ENCODE results near the gene VWA2. TPM values are rescaled to one million over a fixed set of nuclear protein-coding genes. Genes with fewer than 3 reads are reported as not detected.

The VWA2 gene
- total and polyA plus RNA-seq, 2 donors (not counting 3 experiments of a cell fraction or from before 2014, with no cell fraction given), result not detected

- no peak for TF ChIP-seq JUN (IDR thresholded peaks at IDR 0.05; ENCODE audit: borderline replicate concordance, insufficient read depth, insufficient read length, low read depth)
- no peak for TF ChIP-seq GATA2 (IDR thresholded peaks at IDR 0.05; ENCODE audit: insufficient read depth, insufficient read length, low read depth, low read length)
- TF ChIP-seq FOS (IDR thresholded peaks at IDR 0.05; ENCODE audit: borderline replicate concordance, insufficient read depth, low read length), result no peak
- TF ChIP-seq, protein P1, sequence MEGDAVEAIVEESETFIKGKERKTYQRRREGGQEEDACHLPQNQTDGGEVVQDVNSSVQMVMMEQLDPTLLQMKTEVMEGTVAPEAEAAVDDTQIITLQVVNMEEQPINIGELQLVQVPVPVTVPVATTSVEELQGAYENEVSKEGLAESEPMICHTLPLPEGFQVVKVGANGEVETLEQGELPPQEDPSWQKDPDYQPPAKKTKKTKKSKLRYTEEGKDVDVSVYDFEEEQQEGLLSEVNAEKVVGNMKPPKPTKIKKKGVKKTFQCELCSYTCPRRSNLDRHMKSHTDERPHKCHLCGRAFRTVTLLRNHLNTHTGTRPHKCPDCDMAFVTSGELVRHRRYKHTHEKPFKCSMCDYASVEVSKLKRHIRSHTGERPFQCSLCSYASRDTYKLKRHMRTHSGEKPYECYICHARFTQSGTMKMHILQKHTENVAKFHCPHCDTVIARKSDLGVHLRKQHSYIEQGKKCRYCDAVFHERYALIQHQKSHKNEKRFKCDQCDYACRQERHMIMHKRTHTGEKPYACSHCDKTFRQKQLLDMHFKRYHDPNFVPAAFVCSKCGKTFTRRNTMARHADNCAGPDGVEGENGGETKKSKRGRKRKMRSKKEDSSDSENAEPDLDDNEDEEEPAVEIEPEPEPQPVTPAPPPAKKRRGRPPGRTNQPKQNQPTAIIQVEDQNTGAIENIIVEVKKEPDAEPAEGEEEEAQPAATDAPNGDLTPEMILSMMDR (IDR thresholded peaks at IDR 0.05; ENCODE audit: extremely low read depth in 1 of 2, insufficient read depth in 1 of 2, low read depth in 1 of 2, low read length in 2 of 2), result no peak
- H3K4me3 ChIP-seq (replicated peaks in 1 of 3; ENCODE audit: insufficient read depth in 1 of 3, low read depth in 1 of 3, low read length in 3 of 3), result no peak overlapping the region
- no peaks in the 10 kb centered on the region for H3K9me3 ChIP-seq (replicated peaks; ENCODE audit: control insufficient read depth, insufficient read depth, low read length)
- no TSS peak for BruUV-seq (replicated peaks)
- H3K27ac ChIP-seq (ENCODE audit: insufficient read depth, low read depth, low read length), result no peak overlapping the region
- FAIRE-seq (no peak), DNase-seq (ENCODE audit: low read depth, low spot score) (no peak)
- dilution Hi-C loops (cut with MboI; ENCODE audit: extremely low pct_ligation_motif_present, low sequenced_read_pairs) (no loop called here), intact Hi-C loops (cut with micrococcal nuclease) (no loop called here)
- no peak overlapping the region for H3K4me2 ChIP-seq (ENCODE audit: insufficient read depth, low read length)
- H2AFZ ChIP-seq (ENCODE audit: low read depth, low read length), result no peak overlapping the region
- H3K36me3 ChIP-seq (ENCODE audit: control insufficient read depth in 2 of 2, extremely low read depth in 1 of 2, insufficient read depth in 2 of 2, low read length in 2 of 2), result no peaks in the 10 kb centered on the region
- no peaks in the 10 kb centered on the region for H4K20me1 ChIP-seq (replicated peaks; ENCODE audit: control insufficient read depth, extremely low read depth, insufficient read depth, low read length)
- no peak overlapping the region for H3K9ac ChIP-seq (replicated peaks; ENCODE audit: extremely low read depth, insufficient read depth, low read length)
- peaks cover 0 to 7% of the 10 kb centered on the region in 2 experiments for H3K27me3 ChIP-seq (ENCODE audit: control insufficient read depth in 2 of 2, insufficient read depth in 2 of 2, low read length in 2 of 2)
- POLR2A ChIA-PET, result no interaction called here
- no peaks in the 10 kb centered on the region for H3K9me1 ChIP-seq (replicated peaks; ENCODE audit: control insufficient read depth, extremely low read depth, insufficient read depth, low read length)
- CTCF ChIA-PET, result interaction anchor here (3.2 kb wide), 1 partner anchor 23 kb away, joined by 9 read pairs; no protein-coding TSS in a partner anchor
- no peaks in the 10 kb centered on the region for H3K4me1 ChIP-seq (ENCODE audit: control insufficient read depth, extremely low read depth, insufficient read depth, low read length)
- no peaks in the 10 kb centered on the region for H3K79me2 ChIP-seq (ENCODE audit: control insufficient read depth, insufficient read depth, low read length)
These were observed 42.4 kb downstream of the VWA2 start for GRCh38 chr10:114281461-114281860.

- Histone ChIP-seq H2AFZ (ENCODE audit: low read depth, low read length) (no peak overlapping the region), H3K27ac (ENCODE audit: insufficient read depth, low read depth, low read length) (no peak overlapping the region), H3K27me3 (ENCODE audit: control insufficient read depth in 2 of 2, insufficient read depth in 2 of 2, low read length in 2 of 2) (peaks cover 0 to 9% of the 10 kb centered on the region in 2 experiments), H3K9me1 (replicated peaks; ENCODE audit: control insufficient read depth, extremely low read depth, insufficient read depth, low read length) (no peaks in the 10 kb centered on the region), H3K79me2 (ENCODE audit: control insufficient read depth, insufficient read depth, low read length) (no peaks in the 10 kb centered on the region), H3K4me1 (ENCODE audit: control insufficient read depth, extremely low read depth, insufficient read depth, low read length) (no peaks in the 10 kb centered on the region), H3K4me2 (ENCODE audit: insufficient read depth, low read length) (no peak overlapping the region), H4K20me1 (replicated peaks; ENCODE audit: control insufficient read depth, extremely low read depth, insufficient read depth, low read length) (no peaks in the 10 kb centered on the region), H3K9ac (replicated peaks; ENCODE audit: extremely low read depth, insufficient read depth, low read length) (no peak overlapping the region), H3K4me3 (replicated peaks in 1 of 3; ENCODE audit: insufficient read depth in 1 of 3, low read depth in 1 of 3, low read length in 3 of 3) (no peak overlapping the region), H3K36me3 (ENCODE audit: control insufficient read depth in 2 of 2, extremely low read depth in 1 of 2, insufficient read depth in 2 of 2, low read length in 2 of 2) (no peaks in the 10 kb centered on the region), H3K9me3 (replicated peaks; ENCODE audit: control insufficient read depth, insufficient read depth, low read length) (no peaks in the 10 kb centered on the region)
- no TSS peak for BruUV-seq (replicated peaks)
- CTCF ChIA-PET, result interaction anchor here (3.2 kb wide), 1 partner anchor 22 kb away, joined by 9 read pairs; no protein-coding TSS in a partner anchor
- dilution Hi-C loops (cut with MboI; ENCODE audit: extremely low pct_ligation_motif_present, low sequenced_read_pairs) (no loop called here), intact Hi-C loops (cut with micrococcal nuclease) (no loop called here)
- FAIRE-seq (no peak), DNase-seq (ENCODE audit: low read depth, low spot score) (no peak)
- POLR2A ChIA-PET, result no interaction called here
- TF ChIP-seq POLR2AphosphoS5 (IDR thresholded peaks at IDR 0.05; ENCODE audit: insufficient read depth, low read depth, low read length) (no peak), POLR2A (IDR thresholded peaks at IDR 0.05; ENCODE audit: low read depth, low read length) (no peak), EZH2 (IDR thresholded peaks at IDR 0.05; ENCODE audit: borderline replicate concordance, low read depth, low read length, severe bottlenecking) (no peak), JUN (IDR thresholded peaks at IDR 0.05; ENCODE audit: borderline replicate concordance, insufficient read depth, insufficient read length, low read depth) (no peak), MYC (IDR thresholded peaks at IDR 0.05; ENCODE audit: low read depth, low read length) (no peak), MAX (IDR thresholded peaks at IDR 0.05; ENCODE audit: insufficient read depth, insufficient read length) (no peak), FOS (IDR thresholded peaks at IDR 0.05; ENCODE audit: borderline replicate concordance, insufficient read depth, low read length) (no peak), GATA2 (IDR thresholded peaks at IDR 0.05; ENCODE audit: insufficient read depth, insufficient read length, low read depth, low read length) (no peak)
- TF ChIP-seq, protein P1 (IDR thresholded peaks at IDR 0.05; ENCODE audit: extremely low read depth in 1 of 2, insufficient read depth in 1 of 2, low read depth in 1 of 2, low read length in 2 of 2), result no peak
These were observed 43.5 kb downstream of the VWA2 start for GRCh38 chr10:114282526-114282925.
